Brain pericyte (primary cell): ENCODE measurements around the gene TSPAN8.
"Not testable (repeated sequence)": the region's sequence is repeated elsewhere in the genome, so short reads cannot be mapped to it uniquely, and the experiment has no call there.

Experiments used
- DNase-seq: peaks from one replicate; pipeline ENCODE4 v3.0.0-alpha.2; 2012; ENCODE audit warnings: low read depth, low spot score

Gene TSPAN8

DNA sequence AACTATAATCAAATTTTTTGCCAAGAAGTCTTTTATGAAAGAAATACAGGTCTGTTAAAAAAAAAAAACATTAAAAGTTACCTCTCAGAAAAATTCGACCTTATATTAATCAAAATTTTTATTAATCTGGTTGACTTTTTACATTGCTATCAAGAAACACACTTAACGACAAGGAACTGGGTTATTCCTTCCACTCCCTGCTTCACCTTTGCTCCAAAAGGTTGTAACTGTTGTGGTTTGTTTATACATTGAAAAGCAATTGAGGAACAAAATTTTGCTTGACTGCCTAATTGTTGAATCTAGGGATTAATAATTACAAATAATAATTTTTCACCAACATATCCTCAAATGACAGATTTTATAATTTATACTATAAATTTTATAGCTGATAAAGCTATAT, 28.4 kb downstream of the TSPAN8 start:
- no peak for DNase-seq

DNA sequence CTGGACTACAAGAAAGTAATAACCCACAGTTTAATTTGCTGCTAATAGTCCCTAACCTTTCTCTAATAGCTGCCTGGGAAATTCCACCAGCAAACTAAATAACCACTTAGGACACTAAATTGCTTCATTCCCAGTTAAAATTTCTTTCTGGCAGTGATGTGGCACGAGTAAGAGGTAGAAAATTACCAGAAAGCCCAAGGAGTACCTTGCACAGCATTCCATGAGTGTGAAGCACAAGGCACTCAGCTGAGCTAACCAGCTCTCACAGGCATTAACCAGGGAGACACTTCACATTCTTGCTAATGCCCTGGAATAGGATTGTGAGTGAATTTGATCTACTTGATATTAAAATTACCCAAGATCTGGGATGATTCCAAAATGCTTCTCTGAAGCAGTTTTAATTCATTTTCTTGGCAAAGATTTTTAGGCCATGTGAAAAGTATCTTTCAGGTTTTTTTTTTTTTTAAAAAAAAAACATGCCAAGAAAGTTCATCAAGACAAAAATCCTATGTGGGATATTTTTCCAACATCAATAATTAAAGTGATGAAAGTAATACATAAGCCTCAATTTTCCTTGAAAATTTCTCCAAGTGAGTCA, 29.5 kb downstream of the TSPAN8 start:
- no peak for DNase-seq

GRCh38 chr12:71125949-71126348, 31.9 kb downstream of the TSPAN8 start:
- DNase-seq = no peak

DNA sequence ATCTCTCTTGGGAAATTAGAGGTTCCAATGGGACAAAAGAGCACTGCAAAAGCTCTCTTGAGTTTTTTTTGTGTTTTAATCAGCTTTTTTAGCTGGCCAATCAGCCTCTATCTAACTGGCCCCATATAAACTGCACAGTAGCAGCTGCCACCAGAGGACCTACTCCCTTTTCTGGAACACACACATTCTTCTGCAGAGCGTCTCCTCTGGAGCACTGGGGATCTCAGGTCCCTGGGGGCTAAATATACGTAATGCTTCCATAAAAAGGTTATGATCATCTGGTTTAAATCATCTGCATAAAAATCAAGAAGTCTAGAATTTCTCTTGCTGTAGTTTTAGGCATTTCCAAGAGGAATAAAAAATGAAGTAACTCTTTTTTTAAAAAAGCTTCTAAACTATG, 32.3 kb downstream of the TSPAN8 start:
- DNase-seq = no peak

DNA sequence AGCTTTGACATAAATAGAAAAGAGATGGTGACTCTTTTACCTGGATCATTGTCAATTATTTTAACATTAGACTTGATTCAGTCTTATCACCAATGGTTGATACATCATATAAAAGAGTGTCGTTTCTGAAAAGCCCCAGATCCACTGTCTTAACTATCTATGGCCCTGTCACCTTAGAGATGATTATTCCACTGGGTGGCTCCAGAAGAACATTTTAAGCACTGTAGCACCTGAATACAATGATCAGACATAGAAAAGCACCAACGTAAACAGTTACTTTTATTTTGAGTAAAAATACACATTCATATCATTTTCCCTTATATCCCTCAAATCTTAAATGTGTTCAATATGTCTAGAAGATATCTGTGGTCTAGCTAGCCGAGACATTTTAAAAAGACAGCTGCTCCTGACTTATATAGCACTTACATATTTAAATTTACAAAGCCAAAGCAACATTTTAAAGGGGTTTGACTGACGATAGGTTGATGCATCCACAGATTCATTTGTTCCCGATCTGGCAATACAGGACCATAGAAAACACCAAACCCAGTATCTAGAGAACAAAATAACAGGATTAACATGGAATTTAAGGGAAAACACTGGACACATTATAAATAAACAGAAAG, 32.9 kb downstream of the TSPAN8 start:
- DNase-seq = no peak

- not testable (repeated sequence) for DNase-seq
These were observed 44.7 kb downstream of the TSPAN8 start for GRCh38 chr12:71113148-71113547.

DNA sequence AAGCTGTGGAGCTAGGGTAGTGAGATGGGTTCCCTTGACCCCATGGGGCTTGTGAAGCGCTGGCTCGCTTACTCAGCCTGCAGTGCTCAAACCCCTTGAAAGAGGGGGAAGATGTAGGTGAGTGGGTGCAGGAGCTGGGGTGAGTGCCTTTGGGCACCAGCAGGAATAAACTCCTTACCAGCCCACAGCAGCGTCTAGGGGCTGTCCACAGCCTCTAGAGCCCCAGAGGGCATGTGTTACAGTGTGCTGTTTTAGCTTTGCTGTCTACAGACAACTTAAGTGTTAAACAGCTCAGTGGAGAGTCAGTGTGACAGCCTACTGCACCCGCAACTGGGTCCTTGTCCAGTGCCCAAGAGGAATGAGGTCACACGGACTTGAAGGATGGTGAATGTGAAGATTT, 48.0 kb downstream of the TSPAN8 start:
- no peak for DNase-seq

GRCh38 chr12:71108355-71108754, 49.4 kb downstream of the TSPAN8 start:
- no peak for DNase-seq

DNA sequence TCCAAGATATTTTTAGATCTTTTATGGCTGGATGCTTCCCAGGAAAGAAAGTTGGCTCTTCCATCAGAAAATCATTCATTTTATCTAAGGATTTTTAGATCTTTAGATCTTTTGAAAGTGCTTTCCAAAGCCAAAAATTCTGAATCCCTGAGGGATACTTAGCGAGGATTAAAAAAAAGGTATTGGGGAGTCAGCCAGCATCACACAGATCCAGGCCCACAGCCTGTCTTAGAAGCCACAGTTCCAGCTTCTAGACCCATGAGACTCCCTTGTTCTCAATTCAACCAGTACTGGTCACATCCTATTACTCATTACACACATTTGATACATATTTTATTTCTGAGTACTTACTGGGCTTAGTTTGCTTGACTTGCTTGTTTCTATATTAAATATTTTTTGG, 49.9 kb downstream of the TSPAN8 start:
- DNase-seq = no peak

DNA sequence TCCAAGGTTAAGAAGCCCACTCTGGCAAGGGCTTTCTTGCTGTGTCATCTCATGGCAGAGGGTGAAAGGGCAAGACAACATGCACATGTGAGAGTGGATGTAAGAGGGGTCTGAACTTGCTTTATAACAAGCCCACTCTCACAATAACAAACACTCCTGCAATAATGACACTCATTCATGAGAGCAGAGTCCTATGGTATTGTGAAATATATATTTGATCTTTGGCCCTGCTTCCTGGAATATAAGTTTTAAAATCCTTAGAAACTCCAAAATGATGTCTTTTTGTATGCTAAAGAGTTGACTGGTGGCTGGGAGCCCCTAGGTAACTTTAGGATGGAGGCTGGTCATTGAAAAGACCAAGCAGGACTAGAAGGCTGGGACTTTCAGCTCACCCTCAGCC, 51.8 kb downstream of the TSPAN8 start:
- no peak for DNase-seq

DNA sequence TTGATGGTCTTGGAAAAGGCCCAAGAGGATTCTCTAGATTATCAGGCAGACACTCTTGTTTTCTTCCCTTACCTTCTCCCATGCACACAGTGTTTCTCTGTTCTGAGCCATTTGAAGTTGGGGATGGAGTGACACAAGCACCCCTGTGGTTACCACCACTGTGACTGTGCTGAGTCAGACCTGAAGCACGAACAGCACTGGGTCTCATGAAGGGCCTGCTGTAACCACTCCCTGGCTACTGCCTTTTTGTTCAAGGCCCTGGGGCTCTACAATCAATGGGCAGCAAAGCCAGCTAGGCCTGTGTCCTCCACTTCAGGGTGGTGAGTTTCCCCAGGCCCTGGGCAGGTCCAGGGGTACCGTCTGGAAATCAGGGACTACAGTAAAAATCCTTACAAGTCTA, 65.5 kb downstream of the TSPAN8 start:
- no peak for DNase-seq

DNA sequence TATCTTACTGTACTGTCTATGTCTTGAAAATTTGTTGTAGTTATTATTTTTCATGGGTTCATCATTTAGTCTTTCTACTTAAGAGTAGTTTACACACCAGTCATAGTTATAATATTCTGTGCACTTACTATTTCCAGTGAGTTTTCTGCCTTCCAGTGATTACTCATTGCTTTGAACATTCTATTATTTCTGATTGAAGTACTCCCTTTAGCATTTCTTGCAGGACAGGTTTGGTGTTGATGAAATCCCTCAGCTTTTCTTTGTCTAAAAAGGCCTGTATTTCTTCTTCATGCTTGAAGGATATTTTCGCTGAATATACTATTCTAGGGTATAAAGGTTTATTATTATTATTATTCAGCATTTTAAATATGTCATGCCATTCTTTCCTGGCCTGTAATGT, 66.8 kb downstream of the TSPAN8 start:
- no peak for DNase-seq

GRCh38 chr12:71085575-71085974, 72.2 kb downstream of the TSPAN8 start:
- no peak for DNase-seq

DNA sequence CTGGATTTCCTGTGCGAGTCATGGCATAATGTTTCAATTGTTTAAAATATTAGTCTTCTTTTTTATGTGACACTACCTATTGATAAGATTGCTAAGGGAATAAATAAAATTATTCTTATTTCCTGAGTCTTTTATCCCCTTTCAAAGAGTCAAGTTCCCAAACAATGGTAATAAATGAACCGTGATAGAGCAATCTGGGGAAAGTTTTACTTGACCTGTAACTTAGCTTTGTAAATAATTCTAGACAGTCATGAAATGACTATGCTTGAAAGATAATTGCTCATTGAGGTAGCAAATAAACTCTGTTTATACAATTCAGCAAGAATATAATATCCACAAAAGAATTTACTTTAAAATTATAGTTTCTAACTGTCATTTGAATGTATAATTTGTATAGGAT, 82.1 kb downstream of the TSPAN8 start:
- no peak for DNase-seq
